ENCODE data around the gene CDPF1.

Gene CDPF1

GRCh38 chr22:46250035-46250782 lies at the start of gene CDPF1:
Gene CDPF1 (minus strand): TSS chr22:46250293. CDS start chr22:46248284, 2,009 bp downstream.
- DNase-seq: peak; percentile 95

GRCh38 chr22:46299101-46299500 lies 49.0 kb upstream of the CDPF1 start:
- DNase-seq: no peak

- DNase-seq: peak; percentile 54
These were observed 47.2 kb upstream of the CDPF1 start for GRCh38 chr22:46297151-46297812.

GRCh38 chr22:46296257-46297150 lies 46.4 kb upstream of the CDPF1 start, which contains the start of gene GTSE1:
Gene GTSE1 (plus strand): TSS chr22:46296870. CDS start chr22:46297401, 531 bp downstream.
- DNase-seq: peak; percentile 99

GRCh38 chr22:46295277-46295971 lies 45.3 kb upstream of the CDPF1 start:
- DNase-seq: peak; percentile 32

GRCh38 chr22:46294784-46295183 lies 44.7 kb upstream of the CDPF1 start:
- DNase-seq: no peak

GRCh38 chr22:46293577-46294260 lies 43.6 kb upstream of the CDPF1 start:
- DNase-seq: no peak

- DNase-seq: no peak
These were observed 42.6 kb upstream of the CDPF1 start for GRCh38 chr22:46292732-46293131.

- DNase-seq: no peak
These were observed 42.1 kb upstream of the CDPF1 start for GRCh38 chr22:46292173-46292572.

- DNase-seq: no peak
These were observed 41.0 kb upstream of the CDPF1 start for GRCh38 chr22:46290843-46291785.

GRCh38 chr22:46290121-46290842 lies 40.2 kb upstream of the CDPF1 start:
- no peak for DNase-seq

- DNase-seq: no peak
These were observed 39.3 kb upstream of the CDPF1 start for GRCh38 chr22:46289244-46289891.

- DNase-seq: no peak
These were observed 38.8 kb upstream of the CDPF1 start for GRCh38 chr22:46288846-46289243.

GRCh38 chr22:46287873-46288751 lies 38.0 kb upstream of the CDPF1 start:
- DNase-seq: peak; percentile 71

GRCh38 chr22:46286941-46287872 lies 37.1 kb upstream of the CDPF1 start:
- DNase-seq: no peak

- DNase-seq: no peak
These were observed 35.9 kb upstream of the CDPF1 start for GRCh38 chr22:46286006-46286405.

All from hematopoietic multipotent progenitor cell treated with erythropoietin and hydrocortisone succinate and interleukin-3 and kit ligand, for 6 days (in vitro differentiated cells).